ENCODE data around the gene AUTS2. TPM values are rescaled to one million over a fixed set of nuclear protein-coding genes. Genes with fewer than 3 reads are reported as not detected.

Gene AUTS2
- total RNA-seq, 1 experiment from 2014 or later: 2.5 TPM

DNA sequence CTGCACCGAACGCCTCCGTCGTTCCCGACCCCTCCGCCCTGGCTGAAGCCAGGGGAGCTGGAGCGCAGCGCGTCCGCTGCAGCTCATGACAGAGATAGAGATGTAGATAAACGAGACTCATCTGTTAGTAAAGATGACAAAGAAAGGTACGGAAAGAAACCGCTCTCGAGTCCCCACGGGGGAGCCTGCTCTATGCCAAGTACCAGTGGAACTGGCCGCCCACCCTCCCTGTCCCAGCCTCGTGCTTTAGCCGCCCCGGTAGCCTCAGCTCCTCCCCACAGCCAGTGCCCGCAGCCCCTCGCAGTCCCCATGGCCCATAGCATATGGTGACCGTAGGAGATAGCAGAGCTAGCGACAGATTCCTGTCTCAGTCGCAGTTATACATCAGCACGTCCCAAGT, 1189.0 kb downstream of the AUTS2 start:
- in situ Hi-C loops (cut with HindIII; ENCODE audit: low pct_unique_long_range_greater_than_20kb, low sequenced_read_pairs) (no loop called here), intact Hi-C loops (cut with micrococcal nuclease; ENCODE audit: unreplicated experiment) (no loop called here)
- POLR2A ChIA-PET: no interaction called here
- Histone ChIP-seq H3K27ac (ENCODE audit: low read length) (no peak overlapping the region), H3K9me3 (ENCODE audit: control insufficient read depth, insufficient read depth, low read depth, low read length) (no peaks in the 10 kb centered on the region), H3K36me3 (ENCODE audit: control insufficient read depth, insufficient read depth, low read length) (no peaks in the 10 kb centered on the region), H3K4me1 (ENCODE audit: control insufficient read depth, insufficient read depth, low read length) (no peaks in the 10 kb centered on the region), H3K27me3 (ENCODE audit: control insufficient read depth, insufficient read depth, low read length) (no peaks in the 10 kb centered on the region), H3K4me3 (ENCODE audit: low read depth in 2 of 2, low read length in 2 of 2) (no peak overlapping the region)
- DNase-seq (ENCODE audit: low read depth, low spot score) (no peak), ATAC-seq (no peak)
- TF ChIP-seq POLR2AphosphoS5 (IDR thresholded peaks at IDR 0.05; ENCODE audit: low read depth, low read length): no peak
- TF ChIP-seq, protein P1, sequence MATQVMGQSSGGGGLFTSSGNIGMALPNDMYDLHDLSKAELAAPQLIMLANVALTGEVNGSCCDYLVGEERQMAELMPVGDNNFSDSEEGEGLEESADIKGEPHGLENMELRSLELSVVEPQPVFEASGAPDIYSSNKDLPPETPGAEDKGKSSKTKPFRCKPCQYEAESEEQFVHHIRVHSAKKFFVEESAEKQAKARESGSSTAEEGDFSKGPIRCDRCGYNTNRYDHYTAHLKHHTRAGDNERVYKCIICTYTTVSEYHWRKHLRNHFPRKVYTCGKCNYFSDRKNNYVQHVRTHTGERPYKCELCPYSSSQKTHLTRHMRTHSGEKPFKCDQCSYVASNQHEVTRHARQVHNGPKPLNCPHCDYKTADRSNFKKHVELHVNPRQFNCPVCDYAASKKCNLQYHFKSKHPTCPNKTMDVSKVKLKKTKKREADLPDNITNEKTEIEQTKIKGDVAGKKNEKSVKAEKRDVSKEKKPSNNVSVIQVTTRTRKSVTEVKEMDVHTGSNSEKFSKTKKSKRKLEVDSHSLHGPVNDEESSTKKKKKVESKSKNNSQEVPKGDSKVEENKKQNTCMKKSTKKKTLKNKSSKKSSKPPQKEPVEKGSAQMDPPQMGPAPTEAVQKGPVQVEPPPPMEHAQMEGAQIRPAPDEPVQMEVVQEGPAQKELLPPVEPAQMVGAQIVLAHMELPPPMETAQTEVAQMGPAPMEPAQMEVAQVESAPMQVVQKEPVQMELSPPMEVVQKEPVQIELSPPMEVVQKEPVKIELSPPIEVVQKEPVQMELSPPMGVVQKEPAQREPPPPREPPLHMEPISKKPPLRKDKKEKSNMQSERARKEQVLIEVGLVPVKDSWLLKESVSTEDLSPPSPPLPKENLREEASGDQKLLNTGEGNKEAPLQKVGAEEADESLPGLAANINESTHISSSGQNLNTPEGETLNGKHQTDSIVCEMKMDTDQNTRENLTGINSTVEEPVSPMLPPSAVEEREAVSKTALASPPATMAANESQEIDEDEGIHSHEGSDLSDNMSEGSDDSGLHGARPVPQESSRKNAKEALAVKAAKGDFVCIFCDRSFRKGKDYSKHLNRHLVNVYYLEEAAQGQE (IDR thresholded peaks at IDR 0.05; ENCODE audit: insufficient read depth in 1 of 2, low read depth in 2 of 2, low read length in 1 of 2): no peak
- TF ChIP-seq CTCF (IDR thresholded peaks at IDR 0.05): no peak
- TF ChIP-seq TCF7L2 (IDR thresholded peaks at IDR 0.05; ENCODE audit: low read depth, low read length): no peak
- TF ChIP-seq SIN3A (IDR thresholded peaks at IDR 0.05; ENCODE audit: borderline replicate concordance, insufficient read depth, low read depth, low read length): no peak
- no TSS peak for BruUV-seq (replicated peaks)
- CTCF ChIA-PET: no interaction called here

GRCh38 chr7:70787771-70788170, 1189.5 kb downstream of the AUTS2 start:
- intact Hi-C loops (cut with micrococcal nuclease; ENCODE audit: unreplicated experiment) (no loop called here), in situ Hi-C loops (cut with HindIII; ENCODE audit: low pct_unique_long_range_greater_than_20kb, low sequenced_read_pairs) (no loop called here)
- ChIA-PET CTCF (no interaction called here), POLR2A (no interaction called here)
- H3K27me3 ChIP-seq (ENCODE audit: control insufficient read depth, insufficient read depth, low read length): no peaks in the 10 kb centered on the region
- DNase-seq (ENCODE audit: low read depth, low spot score) (no peak), ATAC-seq (no peak)
- no peaks in the 10 kb centered on the region for H3K9me3 ChIP-seq (ENCODE audit: control insufficient read depth, insufficient read depth, low read depth, low read length)
- no peak for TF ChIP-seq CTCF (IDR thresholded peaks at IDR 0.05)
- TF ChIP-seq POLR2AphosphoS5 (IDR thresholded peaks at IDR 0.05; ENCODE audit: low read depth, low read length): no peak
- TF ChIP-seq, protein P1 (IDR thresholded peaks at IDR 0.05; ENCODE audit: insufficient read depth in 1 of 2, low read depth in 2 of 2, low read length in 1 of 2): no peak
- no peak for TF ChIP-seq TCF7L2 (IDR thresholded peaks at IDR 0.05; ENCODE audit: low read depth, low read length)
- TF ChIP-seq SIN3A (IDR thresholded peaks at IDR 0.05; ENCODE audit: borderline replicate concordance, insufficient read depth, low read depth, low read length): no peak
- no peak overlapping the region for H3K4me3 ChIP-seq (ENCODE audit: low read depth in 2 of 2, low read length in 2 of 2)
- no peaks in the 10 kb centered on the region for H3K36me3 ChIP-seq (ENCODE audit: control insufficient read depth, insufficient read depth, low read length)
- no peaks in the 10 kb centered on the region for H3K4me1 ChIP-seq (ENCODE audit: control insufficient read depth, insufficient read depth, low read length)
- H3K27ac ChIP-seq (ENCODE audit: low read length): no peak overlapping the region
- no TSS peak for BruUV-seq (replicated peaks)

Measured in Panc1 (cell line).